Endothelial cell of umbilical vein (primary cell): ENCODE data around the gene ZDHHC5.

ENCODE experiments used
- CTCF ChIP-seq, 2 donors: IDR thresholded peaks; 1 replicate in 1 of 2; 2 replicates in 1 of 2; pipeline ENCODE4 v1.5.1; 2011; ENCODE audit warnings: low read length in 2 of 2, mild to moderate bottlenecking in 2 of 2, moderate library complexity in 2 of 2, control low read depth in 1 of 2, inconsistent platforms in 1 of 2, low read depth in 1 of 2; ENCODE audit not compliant: insufficient read depth in 1 of 2; ENCODE audit errors: extremely low read depth in 1 of 2
- EZH2 ChIP-seq: IDR thresholded peaks from 2 replicates; pipeline ENCODE4 v1.6.1; 2012; ENCODE audit warnings: borderline replicate concordance, low read depth, mild to moderate bottlenecking, moderate library complexity, low read length, inconsistent platforms; ENCODE audit not compliant: severe bottlenecking
- POLR2A ChIP-seq: IDR thresholded peaks from 2 replicates; pipeline ENCODE4 v1.6.1; 2012; ENCODE audit warnings: low read depth, mild to moderate bottlenecking, control low read depth, low read length

- TF ChIP-seq POLR2A: no peak
- no peak for TF ChIP-seq CTCF (IDR thresholded peaks at IDR 0.05; ENCODE audit: extremely low read depth in 1 of 2, insufficient read depth in 1 of 2, low read depth in 1 of 2, low read length in 2 of 2)
- no peak for TF ChIP-seq EZH2
Observed at GRCh38 chr11:57656885-57657193, 11.1 kb upstream of the ZDHHC5 start.
